Vagina (tissue), 2 donors: ENCODE results near the gene FAU. TPM values are rescaled to one million over a fixed set of nuclear protein-coding genes. Genes with fewer than 3 reads are reported as not detected.

ENCODE experiments used
- DNase-seq, 2 donors: peaks; one replicate each; pipeline ENCODE4 v3.0.0-alpha.2; 2017; ENCODE audit errors: extremely low spot score in 2 of 2
- H3K27ac ChIP-seq: fragments of 200-600 bp; sonication (generic); one replicate; pipeline ENCODE4 v1.5.1; 2019
- H3K27me3 ChIP-seq: fragments of 200-600 bp; sonication (generic); one replicate; pipeline ENCODE4 v1.5.1; 2019
- H3K36me3 ChIP-seq, 2 donors: fragments of 200-600 bp; sonication (generic); one replicate each; pipeline ENCODE4 v1.5.1; 2017 to 2019
- H3K4me1 ChIP-seq: fragments of 200-600 bp; sonication (generic); one replicate; pipeline ENCODE4 v1.5.1; 2019
- H3K4me3 ChIP-seq, 2 donors: fragments of 200-600 bp; sonication (generic); 1 replicate in 1 of 2; 2 replicates in 1 of 2; pipeline ENCODE4 v1.5.1; 2016 to 2019
- H3K9me3 ChIP-seq: fragments of 200-600 bp; sonication (generic); one replicate; pipeline ENCODE4 v1.5.1; 2019
- CTCF ChIP-seq, 3 experiments: fragments of 450-650 bp in 2 of 3; fragments of 200-600 bp in 1 of 3; sonication (generic) in 1 of 3; IDR thresholded peaks; one replicate each; pipeline ENCODE4 v1.5.1; 2017 to 2019; ENCODE audit warnings: antibody characterized with exemption in 3 of 3, mild to moderate bottlenecking in 2 of 3, moderate library complexity in 2 of 3
- POLR2A ChIP-seq, 2 donors: fragments of 450-650 bp; IDR thresholded peaks; one replicate each; pipeline ENCODE4 v1.6.1; 2017; ENCODE audit warnings: antibody characterized with exemption in 2 of 2, mild to moderate bottlenecking in 2 of 2, moderate library complexity in 2 of 2
- POLR2AphosphoS5 ChIP-seq, 2 donors: sonication (generic); formaldehyde crosslinking; IDR thresholded peaks; one replicate each; pipeline ENCODE4 v1.9.0; 2017; ENCODE audit warnings: antibody characterized with exemption in 2 of 2, mild to moderate bottlenecking in 2 of 2, low read depth in 1 of 2; ENCODE audit not compliant: insufficient read depth in 1 of 2
- intact Hi-C: fragments of 100-400 bp; cut with DNase I; formaldehyde crosslinking; loops from one replicate; pipeline ENCODE4 v1.15.1; 2023
- total RNA-seq: library from RNA; depleted of rRNA; stranded (reverse); fragments of >200 nt; gene quantifications from one replicate; pipeline ENCODE4 v1.2.3, GENCODE V29; 2016

FAU gene
- total RNA-seq, 1 donor from 2014 or later = 1,228 TPM

- TF ChIP-seq POLR2AphosphoS5 (IDR thresholded peaks at IDR 0.05; ENCODE audit: insufficient read depth in 1 of 2, low read depth in 1 of 2) = no peak
- TF ChIP-seq POLR2A (IDR thresholded peaks at IDR 0.05) = no peak
- TF ChIP-seq CTCF (IDR thresholded peaks at IDR 0.05) = no peak
- no peak for DNase-seq
- Histone ChIP-seq H3K4me1 (peaks cover 18% of the 10 kb centered on the region), H3K4me3 (no peak overlapping the region), H3K27ac (no peak overlapping the region), H3K36me3 (peaks cover 0 to 17% of the 10 kb centered on the region in 2 donors), H3K27me3 (no peaks in the 10 kb centered on the region), H3K9me3 (no peaks in the 10 kb centered on the region)
- intact Hi-C loops = no loop called here
Observed at GRCh38 chr11:65087827-65088226, 34.1 kb downstream of the FAU start.

DNA sequence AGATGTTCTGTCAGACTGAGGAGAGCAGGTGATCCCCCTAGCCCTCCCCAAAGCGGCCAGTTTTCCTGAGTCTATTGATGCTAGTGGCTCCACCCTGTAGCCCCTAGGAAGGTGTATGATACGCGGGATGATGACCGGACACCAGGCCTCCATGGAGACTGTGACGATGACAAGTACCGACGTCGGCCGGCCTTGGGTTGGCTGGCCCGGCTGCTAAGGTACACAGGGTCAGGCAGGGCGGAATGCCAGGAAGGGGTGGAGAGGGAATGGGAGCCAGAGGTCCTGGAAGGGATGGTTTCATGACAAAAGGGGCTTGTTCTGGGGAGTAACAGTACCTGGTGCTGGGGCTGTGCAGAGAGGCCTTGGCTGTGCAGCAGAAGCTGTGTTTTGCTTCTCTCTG is 34.7 kb downstream of the FAU start:
- Histone ChIP-seq H3K9me3 (no peaks in the 10 kb centered on the region), H3K27me3 (no peaks in the 10 kb centered on the region), H3K36me3 (peaks cover 0 to 17% of the 10 kb centered on the region in 2 donors), H3K4me1 (peaks cover 18% of the 10 kb centered on the region), H3K4me3 (no peak overlapping the region), H3K27ac (no peak overlapping the region)
- no peak for DNase-seq
- TF ChIP-seq POLR2AphosphoS5 (IDR thresholded peaks at IDR 0.05; ENCODE audit: insufficient read depth in 1 of 2, low read depth in 1 of 2) (no peak), CTCF (IDR thresholded peaks at IDR 0.05) (no peak), POLR2A (IDR thresholded peaks at IDR 0.05) (no peak)
- intact Hi-C loops = no loop called here

DNA sequence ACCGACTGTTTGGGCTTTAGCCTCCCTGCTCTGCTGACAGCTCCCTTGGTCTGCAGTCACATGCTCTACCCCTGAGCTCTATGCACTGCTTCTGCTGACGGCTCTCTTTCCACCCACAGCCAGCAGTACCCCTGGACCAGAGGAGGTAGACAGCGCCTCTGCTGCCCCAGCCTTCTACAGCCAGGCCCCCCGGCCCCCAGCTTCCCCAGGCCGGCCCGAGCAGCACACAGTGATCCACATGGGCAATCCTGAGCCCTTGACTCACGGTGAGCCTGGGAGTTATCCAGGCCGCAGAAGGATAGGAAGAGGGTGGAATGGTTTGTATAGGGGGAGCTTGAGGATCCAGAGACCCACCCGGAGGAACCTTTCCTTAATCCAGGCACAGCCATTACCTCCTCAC is 35.1 kb downstream of the FAU start:
- peaks cover 18% of the 10 kb centered on the region for H3K4me1 ChIP-seq
- no peaks in the 10 kb centered on the region for H3K9me3 ChIP-seq
- TF ChIP-seq POLR2AphosphoS5 (IDR thresholded peaks at IDR 0.05; ENCODE audit: insufficient read depth in 1 of 2, low read depth in 1 of 2) (no peak), POLR2A (IDR thresholded peaks at IDR 0.05) (no peak), CTCF (IDR thresholded peaks at IDR 0.05) (no peak)
- H3K27me3 ChIP-seq = no peaks in the 10 kb centered on the region
- intact Hi-C loops = no loop called here
- H3K36me3 ChIP-seq = peaks cover 0 to 17% of the 10 kb centered on the region in 2 donors
- no peak overlapping the region for H3K27ac ChIP-seq
- no peak for DNase-seq
- H3K4me3 ChIP-seq = no peak overlapping the region

- no peak for DNase-seq
- Histone ChIP-seq H3K27me3 (no peaks in the 10 kb centered on the region), H3K9me3 (no peaks in the 10 kb centered on the region), H3K36me3 (peaks cover 0 to 17% of the 10 kb centered on the region in 2 donors), H3K27ac (no peak overlapping the region), H3K4me3 (no peak overlapping the region), H3K4me1 (peaks cover 18% of the 10 kb centered on the region)
- no peak for TF ChIP-seq POLR2A (IDR thresholded peaks at IDR 0.05)
- TF ChIP-seq CTCF (IDR thresholded peaks at IDR 0.05) = no peak
- TF ChIP-seq POLR2AphosphoS5 (IDR thresholded peaks at IDR 0.05; ENCODE audit: insufficient read depth in 1 of 2, low read depth in 1 of 2) = no peak
- intact Hi-C loops = no loop called here
Observed at GRCh38 chr11:65085446-65085845, 36.5 kb downstream of the FAU start.

DNA sequence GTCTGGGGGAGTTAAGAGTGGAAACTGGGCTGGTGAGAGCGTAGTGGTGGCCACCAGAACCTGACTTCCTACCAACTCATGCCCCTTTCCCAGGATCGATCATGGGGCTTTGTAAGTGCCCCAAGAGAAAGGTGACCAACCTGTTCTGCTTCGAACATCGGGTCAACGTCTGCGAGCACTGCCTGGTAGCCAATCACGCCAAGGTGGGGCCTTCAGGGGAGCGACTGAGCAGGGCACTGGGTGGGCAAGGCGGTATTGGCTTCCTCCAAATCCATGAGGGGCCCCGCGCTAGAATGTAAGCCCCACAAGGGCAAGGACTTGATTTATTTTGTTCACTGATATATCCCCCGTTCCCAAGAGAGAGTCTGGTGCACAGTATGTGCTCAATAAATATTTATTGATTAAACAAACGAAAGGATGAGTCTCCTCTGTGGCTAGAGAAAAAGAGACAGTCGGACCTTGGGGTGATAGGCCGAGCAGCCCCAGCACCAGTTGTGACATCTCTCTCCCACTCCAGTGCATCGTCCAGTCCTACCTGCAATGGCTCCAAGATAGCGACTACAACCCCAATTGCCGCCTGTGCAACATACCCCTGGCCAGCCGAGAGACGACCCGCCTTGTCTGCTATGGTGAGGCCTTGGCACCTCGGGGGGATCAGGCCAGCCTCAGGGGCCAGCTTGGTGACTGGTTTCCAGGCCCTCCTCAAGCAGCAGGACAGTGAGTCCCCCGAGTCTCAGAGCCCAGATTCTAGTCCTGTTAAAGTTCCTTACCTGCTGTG is 37.1 kb downstream of the FAU start:
- intact Hi-C loops = no loop called here
- Histone ChIP-seq H3K9me3 (no peaks in the 10 kb centered on the region), H3K36me3 (peaks cover 0 to 17% of the 10 kb centered on the region in 2 donors), H3K4me1 (peaks cover 18% of the 10 kb centered on the region), H3K4me3 (peak overlapping the region; percentile 59 to 77), H3K27me3 (no peaks in the 10 kb centered on the region), H3K27ac (peak overlapping the region; percentile 87)
- TF ChIP-seq CTCF (IDR thresholded peaks at IDR 0.05) (no peak), POLR2AphosphoS5 (IDR thresholded peaks at IDR 0.05; ENCODE audit: insufficient read depth in 1 of 2, low read depth in 1 of 2) (no peak), POLR2A (IDR thresholded peaks at IDR 0.05) (no peak)
- no peak for DNase-seq
